Neural progenitor cell (in vitro differentiated cells): ENCODE measurements around the gene IL5RA.

Experiments used
- CTCF ChIP-seq: fragments of 200-600 bp; sonication (generic); IDR thresholded peaks from 2 replicates; pipeline ENCODE4 v1.5.1; 2017; ENCODE audit warnings: antibody characterized with exemption, mild to moderate bottlenecking
- EZH2 ChIP-seq: fragments of 200-600 bp; sonication (generic); IDR thresholded peaks from 2 replicates; pipeline ENCODE4 v1.6.1; 2017; ENCODE audit warnings: antibody characterized with exemption, mild to moderate bottlenecking, moderate library complexity
- EZH2phosphoT487 ChIP-seq: fragments of 200-600 bp; sonication (generic); IDR thresholded peaks from 2 replicates; pipeline ENCODE4 v1.6.1; 2017; ENCODE audit warnings: antibody characterized with exemption

- TF ChIP-seq CTCF (no peak), EZH2phosphoT487 (no peak), EZH2 (no peak)
Observed at GRCh38 chr3:3089017-3089416, 21.2 kb downstream of the IL5RA start.
